ENCODE results near the gene FIBCD1.

The FIBCD1 gene

DNA sequence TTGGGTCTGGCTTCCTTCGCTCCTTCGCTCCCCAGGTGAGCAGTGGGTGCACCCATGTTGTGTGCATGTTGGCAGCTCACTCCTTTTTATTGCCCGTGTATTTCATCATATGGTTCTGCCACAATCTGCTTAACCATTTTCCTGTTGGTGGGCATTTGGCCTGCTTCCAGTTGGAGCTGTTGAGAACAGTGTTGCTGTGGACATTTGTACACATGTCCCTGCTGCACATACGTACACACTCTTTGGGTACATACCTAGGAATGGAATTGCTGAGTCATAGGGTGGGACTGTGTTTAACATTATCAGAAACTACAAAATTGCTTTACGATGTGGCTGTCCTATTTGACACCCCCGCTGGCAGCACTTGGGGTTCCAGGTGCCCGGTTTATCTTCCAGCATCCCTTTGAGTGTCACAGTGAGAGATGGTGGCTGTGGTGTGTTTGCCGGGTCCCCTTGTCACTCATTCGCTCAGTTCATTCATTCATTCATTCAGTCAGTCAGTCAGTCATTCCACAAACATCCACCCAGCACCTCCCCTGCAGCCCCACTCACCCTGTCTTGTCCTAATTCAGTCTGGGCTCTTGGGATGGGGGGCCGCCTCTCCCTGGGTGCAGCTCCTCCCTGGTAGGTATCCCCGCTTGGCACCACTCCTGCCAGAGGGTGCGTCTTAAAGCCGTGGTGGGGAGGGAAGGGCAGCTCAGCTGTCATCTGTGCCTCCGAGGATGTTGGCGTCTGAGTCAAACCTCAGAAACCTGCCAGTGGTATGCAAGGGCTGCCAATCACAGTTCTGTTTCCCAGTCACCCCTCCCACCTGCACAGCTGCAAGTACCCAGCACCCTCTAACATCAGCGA, 7.9 kb upstream of the FIBCD1 start:
- no peak overlapping the region for H3K4me3 ChIP-seq (replicated peaks in 1 of 2; ENCODE audit: low read depth in 2 of 2, low read length in 2 of 2)
- TF ChIP-seq, protein P1, sequence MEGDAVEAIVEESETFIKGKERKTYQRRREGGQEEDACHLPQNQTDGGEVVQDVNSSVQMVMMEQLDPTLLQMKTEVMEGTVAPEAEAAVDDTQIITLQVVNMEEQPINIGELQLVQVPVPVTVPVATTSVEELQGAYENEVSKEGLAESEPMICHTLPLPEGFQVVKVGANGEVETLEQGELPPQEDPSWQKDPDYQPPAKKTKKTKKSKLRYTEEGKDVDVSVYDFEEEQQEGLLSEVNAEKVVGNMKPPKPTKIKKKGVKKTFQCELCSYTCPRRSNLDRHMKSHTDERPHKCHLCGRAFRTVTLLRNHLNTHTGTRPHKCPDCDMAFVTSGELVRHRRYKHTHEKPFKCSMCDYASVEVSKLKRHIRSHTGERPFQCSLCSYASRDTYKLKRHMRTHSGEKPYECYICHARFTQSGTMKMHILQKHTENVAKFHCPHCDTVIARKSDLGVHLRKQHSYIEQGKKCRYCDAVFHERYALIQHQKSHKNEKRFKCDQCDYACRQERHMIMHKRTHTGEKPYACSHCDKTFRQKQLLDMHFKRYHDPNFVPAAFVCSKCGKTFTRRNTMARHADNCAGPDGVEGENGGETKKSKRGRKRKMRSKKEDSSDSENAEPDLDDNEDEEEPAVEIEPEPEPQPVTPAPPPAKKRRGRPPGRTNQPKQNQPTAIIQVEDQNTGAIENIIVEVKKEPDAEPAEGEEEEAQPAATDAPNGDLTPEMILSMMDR (IDR thresholded peaks at IDR 0.05; ENCODE audit: low read depth, low read length): no peak
- DNase-seq (ENCODE audit: low read depth in 2 of 2): peak; percentile 53 to 60

DNA sequence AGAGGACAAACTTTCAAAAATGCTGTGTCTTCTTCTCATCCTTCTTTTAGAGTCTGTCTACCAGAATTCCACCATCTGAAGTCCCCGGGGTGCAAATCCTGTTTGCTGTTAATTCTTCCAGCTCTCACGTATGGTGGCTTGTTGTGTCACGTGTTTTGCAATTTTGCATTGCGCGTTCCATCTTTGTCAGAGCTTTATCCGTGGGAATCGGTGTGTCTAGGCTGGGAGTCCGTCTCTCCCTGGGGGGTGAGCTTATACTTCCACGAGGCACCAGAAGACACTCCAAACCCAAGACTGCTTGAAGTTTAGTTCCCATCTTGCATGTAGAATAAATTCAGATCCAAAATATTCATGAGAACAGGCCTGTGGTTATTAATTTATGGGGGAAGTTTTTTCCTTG, 6.1 kb upstream of the FIBCD1 start:
- H3K4me3 ChIP-seq (replicated peaks in 1 of 2; ENCODE audit: low read depth in 2 of 2, low read length in 2 of 2): no peak overlapping the region
- TF ChIP-seq, protein P1 (IDR thresholded peaks at IDR 0.05; ENCODE audit: low read depth, low read length): no peak
- no peak for DNase-seq (ENCODE audit: low read depth in 2 of 2)

DNA sequence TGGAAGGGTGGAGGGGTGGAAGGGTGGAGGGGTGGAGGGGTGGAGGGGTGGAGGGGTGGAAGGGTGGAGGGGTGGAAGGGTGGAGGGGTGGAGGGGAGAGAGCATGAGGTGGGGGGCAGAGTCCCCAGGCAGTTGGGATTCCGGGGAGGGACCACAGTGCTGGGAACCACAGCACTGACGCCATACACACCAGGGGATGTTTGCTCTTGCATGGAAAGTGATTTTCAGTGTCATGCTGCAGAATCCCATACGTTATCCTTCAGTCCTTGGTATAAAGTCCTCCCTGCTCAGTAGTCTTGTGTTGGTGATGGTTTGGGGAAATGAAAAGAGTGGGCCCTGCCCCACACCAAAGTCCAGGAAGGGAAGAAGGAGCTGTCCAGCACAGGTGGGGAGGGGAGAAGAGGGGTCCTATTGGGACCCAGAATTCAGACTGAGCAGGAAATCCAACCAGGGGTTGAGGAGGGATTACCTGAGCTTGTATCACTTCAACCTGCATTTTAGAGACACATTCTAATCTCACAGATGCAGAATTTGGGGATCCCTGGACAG, 5.5 kb upstream of the FIBCD1 start:
- DNase-seq (ENCODE audit: low read depth in 2 of 2): no peak
- TF ChIP-seq, protein P1 (IDR thresholded peaks at IDR 0.05; ENCODE audit: low read depth, low read length): no peak
- no peak overlapping the region for H3K4me3 ChIP-seq (replicated peaks in 1 of 2; ENCODE audit: low read depth in 2 of 2, low read length in 2 of 2)

DNA sequence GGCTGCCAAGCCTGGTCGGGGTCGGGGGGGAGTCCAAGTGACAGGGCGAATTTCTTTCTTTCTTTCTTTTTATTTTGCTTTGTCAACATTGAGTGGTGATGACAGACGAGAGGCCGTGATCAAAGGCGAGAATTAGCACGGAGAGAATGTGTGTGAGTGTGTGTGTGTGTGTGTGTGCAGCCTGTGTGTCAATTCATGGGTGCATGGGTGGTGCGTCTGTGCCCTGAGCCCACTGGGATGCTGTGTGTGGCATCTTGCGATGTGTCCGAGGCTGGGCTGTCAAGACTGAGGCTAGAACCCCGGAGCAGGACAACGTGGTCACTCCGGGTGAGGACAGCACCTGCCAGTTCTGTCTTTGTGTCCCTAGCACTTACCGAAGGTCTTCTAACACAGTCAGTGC, 4.7 kb upstream of the FIBCD1 start:
- H3K4me3 ChIP-seq (replicated peaks in 1 of 2; ENCODE audit: low read depth in 2 of 2, low read length in 2 of 2): no peak overlapping the region
- no peak for DNase-seq (ENCODE audit: low read depth in 2 of 2)
- TF ChIP-seq, protein P1 (IDR thresholded peaks at IDR 0.05; ENCODE audit: low read depth, low read length): no peak

DNA sequence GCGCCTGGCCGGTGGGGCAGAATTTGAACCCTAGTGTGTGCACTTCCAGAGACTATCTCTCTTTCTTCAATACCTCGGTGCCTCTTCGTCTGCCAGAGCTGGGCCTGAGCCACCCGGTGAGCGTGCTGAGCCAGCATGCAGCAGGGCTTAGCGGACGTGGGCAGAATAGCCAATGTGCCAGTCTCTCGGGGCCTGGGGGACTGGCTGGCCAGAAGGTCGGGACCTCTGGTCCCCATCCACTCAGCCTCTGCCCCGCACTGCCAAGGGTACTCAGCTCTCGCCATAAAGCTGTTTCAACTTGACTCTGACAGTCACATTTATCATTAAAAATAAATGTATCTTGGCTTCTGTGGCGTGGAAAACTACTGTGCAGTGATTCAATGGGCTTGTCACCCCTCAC, 4.2 kb upstream of the FIBCD1 start:
- DNase-seq (ENCODE audit: low read depth in 2 of 2): no peak
- H3K4me3 ChIP-seq (replicated peaks in 1 of 2; ENCODE audit: low read depth in 2 of 2, low read length in 2 of 2): no peak overlapping the region

DNA sequence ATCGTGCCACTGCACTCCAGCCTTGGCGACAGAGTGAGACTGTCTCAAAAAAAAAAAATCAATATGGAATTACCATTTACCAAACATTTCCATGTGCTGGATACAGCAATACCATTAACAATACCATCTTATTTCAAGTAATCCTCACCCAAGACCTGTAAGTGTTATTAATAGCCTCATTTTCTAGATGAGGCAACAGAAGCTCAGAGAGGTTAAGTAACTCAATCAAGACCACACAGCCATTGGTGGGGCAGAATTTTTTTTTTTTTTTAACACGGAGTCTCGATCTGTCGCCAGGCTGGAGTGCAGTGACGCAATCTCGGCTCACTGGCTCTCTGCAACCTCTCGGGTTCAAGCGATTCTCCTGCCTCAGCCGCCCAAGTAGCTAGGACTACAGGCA, 3.6 kb upstream of the FIBCD1 start:
- TF ChIP-seq, protein P1 (IDR thresholded peaks at IDR 0.05; ENCODE audit: low read depth, low read length): no peak
- DNase-seq (ENCODE audit: low read depth in 2 of 2): no peak
- H3K4me3 ChIP-seq (replicated peaks in 1 of 2; ENCODE audit: low read depth in 2 of 2, low read length in 2 of 2): no peak overlapping the region

More for the DNA sequence above, 4.2 kb upstream of the FIBCD1 start:
- TF ChIP-seq, protein P1 (IDR thresholded peaks at IDR 0.05; ENCODE audit: low read depth, low read length): no peak

Data from cardiac fibroblast (primary cell).